Stimulated activated CD8-positive, alpha-beta memory T cell treated with anti-CD3 and anti-CD28 coated beads, Interleukin-4, amount 100 ng/mL, for 24 hours (primary cell): ENCODE results near the gene KDM4B.
A peak's percentile ranks its signal among the peaks of the same experiment; 100 is the strongest.
"Not testable (repeated sequence)": the region's sequence is repeated elsewhere in the genome, so short reads cannot be mapped to it uniquely, and the experiment has no call there.

Experiments used
- DNase-seq: peaks from one replicate; pipeline ENCODE4 v3.0.0-alpha.2; 2020; ENCODE audit warnings: low read depth

KDM4B gene

GRCh38 chr19:4968462-4969291 is at the start of gene KDM4B:
TSS of gene KDM4B (plus strand) at chr19:4969113. CDS start at chr19:5032891, 63,778 bp downstream.
- peak; percentile 97 for DNase-seq

- no peak for DNase-seq
These were observed 46.2 kb upstream of the KDM4B start for GRCh38 chr19:4922530-4923275.

DNA sequence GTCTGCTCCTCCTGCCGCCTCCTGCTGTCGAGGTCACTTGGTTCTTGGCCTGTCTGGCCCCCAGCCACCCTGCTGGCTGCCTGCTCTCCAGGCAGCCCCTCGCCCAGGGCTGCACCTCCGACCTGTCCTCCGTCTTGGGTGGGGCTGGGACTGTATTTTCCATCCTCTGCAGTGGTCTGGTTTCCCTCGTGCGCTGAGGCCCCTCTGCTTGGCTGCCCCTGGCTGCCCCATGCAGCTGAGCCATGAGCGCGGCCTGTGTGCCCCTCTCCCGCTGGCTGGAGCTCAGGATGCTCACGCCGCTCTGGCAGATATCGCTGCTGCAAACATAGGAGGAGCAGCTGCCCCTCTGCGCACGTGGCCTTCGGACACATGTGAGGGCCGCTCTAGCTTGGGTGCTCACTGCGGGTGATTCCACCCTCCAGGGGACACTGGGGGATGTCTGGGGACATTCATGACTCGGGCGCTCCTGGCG is 45.6 kb upstream of the KDM4B start:
- no peak for DNase-seq

- DNase-seq = no peak
These were observed 39.7 kb upstream of the KDM4B start for GRCh38 chr19:4929186-4929585.

DNA sequence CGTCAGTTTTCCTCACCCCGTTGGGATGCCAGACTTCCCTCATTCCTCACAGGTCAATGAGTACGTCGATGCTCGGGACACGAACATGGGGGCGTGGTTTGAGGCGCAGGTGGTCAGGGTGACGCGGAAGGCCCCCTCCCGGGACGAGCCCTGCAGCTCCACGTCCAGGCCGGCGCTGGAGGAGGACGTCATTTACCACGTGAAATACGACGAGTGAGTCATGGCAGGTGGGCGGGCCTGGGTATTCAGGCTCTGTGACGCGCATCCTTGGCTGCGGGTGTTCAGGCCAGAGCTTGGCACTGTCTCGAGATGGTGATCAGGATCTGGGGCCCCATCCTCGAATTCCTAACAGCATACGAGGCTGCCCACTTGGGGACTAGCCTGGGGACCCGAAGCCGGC is 38.2 kb upstream of the KDM4B start:
- no peak for DNase-seq

DNA sequence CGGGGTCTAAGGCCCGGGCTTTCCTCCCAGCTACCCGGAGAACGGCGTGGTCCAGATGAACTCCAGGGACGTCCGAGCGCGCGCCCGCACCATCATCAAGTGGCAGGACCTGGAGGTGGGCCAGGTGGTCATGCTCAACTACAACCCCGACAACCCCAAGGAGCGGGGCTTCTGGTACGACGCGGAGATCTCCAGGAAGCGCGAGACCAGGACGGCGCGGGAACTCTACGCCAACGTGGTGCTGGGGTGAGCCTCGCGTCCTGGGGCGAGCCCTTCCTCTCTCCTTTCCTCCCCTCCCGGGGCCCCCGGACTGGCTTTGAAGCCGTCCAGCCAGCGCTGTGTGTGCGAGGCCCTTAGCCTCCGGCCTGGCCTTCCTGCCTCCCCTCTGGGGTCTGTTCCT is 36.2 kb upstream of the KDM4B start:
- DNase-seq = no peak

DNA sequence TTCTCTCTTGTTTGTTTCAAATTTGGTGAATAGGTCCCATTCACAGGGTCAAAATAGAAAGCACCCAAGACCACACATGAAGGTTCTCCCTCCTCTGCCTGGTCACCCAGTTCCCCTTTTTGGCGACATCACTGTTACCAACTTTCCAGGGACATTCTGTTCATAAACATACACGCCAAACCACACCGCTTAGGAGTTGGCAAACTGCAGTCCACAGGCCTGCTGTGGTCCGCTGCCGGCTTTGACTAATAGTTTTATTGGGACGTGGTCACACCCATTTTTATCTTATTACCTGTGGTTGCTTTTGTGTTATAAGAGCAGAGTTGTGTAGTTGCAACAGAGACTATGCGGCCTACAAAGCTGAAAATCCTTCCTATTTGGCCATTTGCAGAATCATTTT is 35.4 kb upstream of the KDM4B start:
- no peak for DNase-seq

DNA sequence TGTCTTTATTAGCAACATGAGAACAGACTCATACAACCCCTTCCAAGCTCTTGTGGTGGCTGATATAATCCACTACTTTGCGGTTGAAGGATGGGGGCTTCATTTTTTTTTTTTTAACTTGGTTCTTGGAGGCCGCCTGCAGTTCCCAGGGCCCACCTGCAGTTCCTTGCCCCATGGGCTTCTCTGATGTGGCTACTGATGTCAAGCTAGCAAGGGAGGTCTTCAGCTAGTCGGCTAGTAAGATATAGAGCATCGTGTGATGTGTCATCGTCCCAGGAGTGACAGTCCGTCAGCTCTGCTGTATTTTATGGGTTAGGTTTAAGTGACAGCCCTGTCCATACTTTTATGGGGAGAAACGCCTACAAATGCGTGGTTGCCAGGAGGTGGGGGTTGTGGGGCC is 33.5 kb upstream of the KDM4B start:
- DNase-seq = no peak

DNA sequence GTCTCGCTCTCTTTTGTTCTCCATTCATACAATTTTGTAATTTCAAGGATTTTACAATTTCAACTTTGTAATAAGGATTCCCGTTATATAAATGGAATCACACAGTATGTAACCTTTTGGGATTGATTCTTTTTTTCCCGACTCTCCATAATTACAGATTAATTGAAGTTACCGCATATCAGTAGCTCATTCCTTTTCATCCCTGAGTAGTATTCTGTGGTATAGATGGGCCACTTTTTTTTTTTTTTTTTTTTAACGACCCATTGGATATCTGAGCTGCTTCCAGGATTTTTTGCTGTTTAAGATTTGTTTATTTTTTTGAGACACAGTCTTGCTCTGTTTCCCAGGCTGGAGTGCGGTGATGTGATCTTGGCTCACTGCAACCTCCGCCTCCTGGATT is 31.9 kb upstream of the KDM4B start:
- DNase-seq = no peak

DNA sequence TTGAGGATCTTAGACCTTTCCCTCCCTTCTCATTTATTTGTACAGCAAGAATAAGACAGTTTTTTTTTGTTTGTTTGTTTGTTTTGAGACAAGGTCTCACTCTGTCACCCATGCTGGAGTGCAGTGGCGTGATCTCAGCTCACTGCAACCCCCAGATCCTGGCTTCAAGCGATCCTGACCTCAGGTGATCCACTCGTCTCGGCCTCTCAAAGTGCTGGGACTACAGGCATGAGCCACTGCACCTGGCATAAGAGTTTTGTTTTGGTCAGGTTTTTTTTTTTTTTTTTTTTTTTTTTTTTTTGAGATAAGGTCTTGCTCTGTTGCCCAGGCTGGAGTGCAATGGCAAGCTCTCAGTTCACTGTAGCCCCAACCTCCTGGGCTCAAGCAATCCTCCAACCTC is 30.5 kb upstream of the KDM4B start:
- not testable (repeated sequence) for DNase-seq

DNA sequence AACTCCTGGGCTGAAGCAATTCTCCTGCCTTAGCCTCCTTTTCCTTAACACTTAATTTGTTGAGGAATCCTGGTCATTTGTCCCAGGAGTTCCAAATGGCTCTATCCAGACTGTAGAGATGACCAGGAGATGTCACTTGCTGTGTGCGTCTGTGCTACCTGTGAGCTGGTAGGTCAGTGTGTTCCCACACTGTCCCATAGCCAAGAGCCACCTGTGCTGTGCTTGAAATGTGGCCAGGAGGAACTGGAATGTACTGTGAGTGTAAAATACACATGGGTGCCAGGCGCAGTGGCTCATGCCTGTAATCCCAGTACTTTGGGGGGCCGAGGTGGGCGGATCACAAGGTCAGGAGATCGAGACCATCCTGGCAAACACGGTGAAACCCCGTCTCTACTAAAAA is 29.4 kb upstream of the KDM4B start:
- DNase-seq = no peak

- not testable (repeated sequence) for DNase-seq
These were observed 27.2 kb upstream of the KDM4B start for GRCh38 chr19:4941638-4942169.

GRCh38 chr19:4950650-4951049 is 18.3 kb upstream of the KDM4B start:
- not testable (repeated sequence) for DNase-seq

- DNase-seq = no peak
These were observed 17.3 kb upstream of the KDM4B start for GRCh38 chr19:4951656-4952055.

- no peak for DNase-seq
These were observed 16.0 kb upstream of the KDM4B start for GRCh38 chr19:4952945-4953344.

- DNase-seq = not testable (repeated sequence)
These were observed 14.4 kb upstream of the KDM4B start for GRCh38 chr19:4954320-4955149.

DNA sequence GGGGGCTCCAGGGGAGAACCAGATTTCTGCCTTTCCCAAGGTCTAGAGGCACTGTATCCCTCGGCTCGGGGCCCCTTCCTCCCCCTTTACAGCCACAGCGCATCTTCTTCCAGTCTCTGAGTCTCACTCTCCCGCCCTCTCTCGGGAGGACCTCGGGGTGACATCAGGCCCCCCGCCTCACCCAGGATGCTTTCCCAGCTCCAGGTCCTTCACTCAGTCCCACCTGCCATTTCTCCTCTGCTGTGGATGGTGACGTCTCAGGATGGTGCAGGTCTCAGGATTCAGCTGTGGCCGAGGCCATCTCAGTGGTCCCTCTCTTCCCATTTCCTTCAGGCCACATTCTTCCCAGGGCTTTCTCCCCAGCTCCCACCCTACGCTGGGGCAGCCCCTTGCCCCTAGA is 13.6 kb upstream of the KDM4B start:
- DNase-seq = no peak

DNA sequence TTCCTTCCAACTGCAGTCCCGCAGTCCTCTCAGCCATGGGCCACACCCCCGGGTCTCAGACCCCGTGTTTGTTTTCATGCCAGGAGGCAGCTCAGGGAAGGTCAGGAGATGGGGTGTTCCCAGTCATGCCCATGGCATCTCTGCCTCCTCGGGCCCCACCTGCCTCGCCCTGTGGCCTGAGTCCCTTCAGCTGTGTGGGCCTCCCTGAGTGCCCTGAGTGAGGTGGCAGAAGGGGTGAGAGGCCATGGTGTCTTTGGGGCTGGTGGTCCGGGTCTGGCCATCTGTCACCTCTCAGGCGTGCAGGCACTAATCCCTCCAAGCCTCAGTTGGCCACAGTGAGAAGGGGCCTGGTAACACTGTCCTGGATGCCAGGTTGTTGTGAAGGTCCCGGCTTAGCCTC is 10.9 kb upstream of the KDM4B start:
- DNase-seq = no peak

GRCh38 chr19:4962085-4962619 is 6.8 kb upstream of the KDM4B start:
- DNase-seq = no peak

- DNase-seq = no peak
These were observed 3.9 kb upstream of the KDM4B start for GRCh38 chr19:4965061-4965460.

GRCh38 chr19:4966591-4966990 is 2.3 kb upstream of the KDM4B start:
- DNase-seq = no peak
